ENCODE results near the gene KCNJ10. TPM values are rescaled to one million over a fixed set of nuclear protein-coding genes. Genes with fewer than 3 reads are reported as not detected.

Gene KCNJ10
- total and polyA plus RNA-seq, 2 donors (not counting 3 experiments of a cell fraction or from before 2014, with no cell fraction given), result not detected

DNA sequence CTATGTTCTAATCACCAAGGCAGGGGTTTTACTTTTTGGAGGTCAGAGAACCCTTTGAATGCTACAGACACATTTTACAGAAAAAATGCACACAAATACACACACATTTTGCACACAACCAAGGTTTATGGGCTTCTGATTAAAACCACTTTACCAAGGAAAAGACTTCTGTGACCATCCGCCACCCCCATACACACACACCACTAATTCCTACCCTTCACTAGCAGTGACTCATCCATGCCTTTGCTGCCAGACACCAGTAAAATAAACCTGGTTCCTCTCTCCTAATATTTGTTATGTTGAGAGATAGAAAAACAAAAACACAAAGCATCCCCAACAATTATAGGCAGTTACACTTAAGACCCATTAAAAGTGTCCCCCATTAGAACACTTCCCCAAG is 51.1 kb downstream of the KCNJ10 start:
- no peak overlapping the region for H3K9ac ChIP-seq (replicated peaks; ENCODE audit: extremely low read depth, insufficient read depth, low read length)
- H4K20me1 ChIP-seq (replicated peaks; ENCODE audit: control insufficient read depth, extremely low read depth, insufficient read depth, low read length), result no peaks in the 10 kb centered on the region
- H3K9me3 ChIP-seq (replicated peaks; ENCODE audit: control insufficient read depth, insufficient read depth, low read length), result no peaks in the 10 kb centered on the region
- no peak overlapping the region for H3K4me3 ChIP-seq (replicated peaks in 1 of 3; ENCODE audit: insufficient read depth in 1 of 3, low read depth in 1 of 3, low read length in 3 of 3)
- no peaks in the 10 kb centered on the region for H3K9me1 ChIP-seq (replicated peaks; ENCODE audit: control insufficient read depth, extremely low read depth, insufficient read depth, low read length)
- H3K4me2 ChIP-seq (ENCODE audit: insufficient read depth, low read length), result no peak overlapping the region
- no peaks in the 10 kb centered on the region for H3K36me3 ChIP-seq (ENCODE audit: control insufficient read depth in 2 of 2, extremely low read depth in 1 of 2, insufficient read depth in 2 of 2, low read length in 2 of 2)
- ChIA-PET CTCF (interaction anchor here (1.2 to 5.8 kb wide), 4 partner anchors 11 to 174 kb away, joined by 3 to 59 read pairs (median 4); no protein-coding TSS in a partner anchor), POLR2A (no interaction called here)
- no peaks in the 10 kb centered on the region for H3K4me1 ChIP-seq (ENCODE audit: control insufficient read depth, extremely low read depth, insufficient read depth, low read length)
- no peak overlapping the region for H2AFZ ChIP-seq (ENCODE audit: low read depth, low read length)
- no peak overlapping the region for H3K27ac ChIP-seq (ENCODE audit: insufficient read depth, low read depth, low read length)
- FAIRE-seq, result no peak
- DNase-seq (ENCODE audit: low read depth, low spot score), result no peak
- intact Hi-C loops (cut with micrococcal nuclease) (no loop called here), dilution Hi-C loops (cut with MboI; ENCODE audit: extremely low pct_ligation_motif_present, low sequenced_read_pairs) (no loop called here)
- no peaks in the 10 kb centered on the region for H3K79me2 ChIP-seq (ENCODE audit: control insufficient read depth, insufficient read depth, low read length)
- peaks cover 11 to 13% of the 10 kb centered on the region in 2 experiments for H3K27me3 ChIP-seq (ENCODE audit: control insufficient read depth in 2 of 2, insufficient read depth in 2 of 2, low read length in 2 of 2)
- no TSS peak for BruUV-seq (replicated peaks)
- TF ChIP-seq FOS (IDR thresholded peaks at IDR 0.05; ENCODE audit: borderline replicate concordance, insufficient read depth, low read length) (no peak), EZH2 (IDR thresholded peaks at IDR 0.05; ENCODE audit: borderline replicate concordance, low read depth, low read length, severe bottlenecking) (no peak), POLR2A (IDR thresholded peaks at IDR 0.05; ENCODE audit: low read depth, low read length) (no peak), GATA2 (IDR thresholded peaks at IDR 0.05; ENCODE audit: insufficient read depth, insufficient read length, low read depth, low read length) (no peak), POLR2AphosphoS5 (IDR thresholded peaks at IDR 0.05; ENCODE audit: insufficient read depth, low read depth, low read length) (no peak)
- TF ChIP-seq, protein P1, sequence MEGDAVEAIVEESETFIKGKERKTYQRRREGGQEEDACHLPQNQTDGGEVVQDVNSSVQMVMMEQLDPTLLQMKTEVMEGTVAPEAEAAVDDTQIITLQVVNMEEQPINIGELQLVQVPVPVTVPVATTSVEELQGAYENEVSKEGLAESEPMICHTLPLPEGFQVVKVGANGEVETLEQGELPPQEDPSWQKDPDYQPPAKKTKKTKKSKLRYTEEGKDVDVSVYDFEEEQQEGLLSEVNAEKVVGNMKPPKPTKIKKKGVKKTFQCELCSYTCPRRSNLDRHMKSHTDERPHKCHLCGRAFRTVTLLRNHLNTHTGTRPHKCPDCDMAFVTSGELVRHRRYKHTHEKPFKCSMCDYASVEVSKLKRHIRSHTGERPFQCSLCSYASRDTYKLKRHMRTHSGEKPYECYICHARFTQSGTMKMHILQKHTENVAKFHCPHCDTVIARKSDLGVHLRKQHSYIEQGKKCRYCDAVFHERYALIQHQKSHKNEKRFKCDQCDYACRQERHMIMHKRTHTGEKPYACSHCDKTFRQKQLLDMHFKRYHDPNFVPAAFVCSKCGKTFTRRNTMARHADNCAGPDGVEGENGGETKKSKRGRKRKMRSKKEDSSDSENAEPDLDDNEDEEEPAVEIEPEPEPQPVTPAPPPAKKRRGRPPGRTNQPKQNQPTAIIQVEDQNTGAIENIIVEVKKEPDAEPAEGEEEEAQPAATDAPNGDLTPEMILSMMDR (IDR thresholded peaks at IDR 0.05; ENCODE audit: extremely low read depth in 1 of 2, insufficient read depth in 1 of 2, low read depth in 1 of 2, low read length in 2 of 2), result no peak
- TF ChIP-seq, protein P2, sequence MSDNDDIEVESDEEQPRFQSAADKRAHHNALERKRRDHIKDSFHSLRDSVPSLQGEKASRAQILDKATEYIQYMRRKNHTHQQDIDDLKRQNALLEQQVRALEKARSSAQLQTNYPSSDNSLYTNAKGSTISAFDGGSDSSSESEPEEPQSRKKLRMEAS (IDR thresholded peaks at IDR 0.05; ENCODE audit: insufficient read depth, insufficient read length), result no peak

Data from endothelial cell of umbilical vein (primary cell).